Mammary epithelial cell (primary cell): ENCODE measurements around the gene SLC38A9.
"Not testable (repeated sequence)": the region's sequence is repeated elsewhere in the genome, so short reads cannot be mapped to it uniquely, and the experiment has no call there.

Source experiments
- EZH2 ChIP-seq: IDR thresholded peaks from 2 replicates; pipeline ENCODE4 v1.6.1; 2012; ENCODE audit warnings: low read length, inconsistent platforms, borderline replicate concordance
- TF ChIP-seq, protein P1 (sequence below), 2 donors: IDR thresholded peaks in 1 of 2; conservative IDR thresholded peaks in 1 of 2; 2 replicates each; pipeline ENCODE4 v1.5.1; 2011 to 2012; ENCODE audit warnings: inconsistent platforms in 2 of 2, low read length in 2 of 2, mild to moderate bottlenecking in 2 of 2, control low read depth in 1 of 2, low read depth in 1 of 2; ENCODE audit not compliant: insufficient read depth in 1 of 2; ENCODE audit errors: extremely low read depth in 1 of 2

- TF ChIP-seq, protein P1, sequence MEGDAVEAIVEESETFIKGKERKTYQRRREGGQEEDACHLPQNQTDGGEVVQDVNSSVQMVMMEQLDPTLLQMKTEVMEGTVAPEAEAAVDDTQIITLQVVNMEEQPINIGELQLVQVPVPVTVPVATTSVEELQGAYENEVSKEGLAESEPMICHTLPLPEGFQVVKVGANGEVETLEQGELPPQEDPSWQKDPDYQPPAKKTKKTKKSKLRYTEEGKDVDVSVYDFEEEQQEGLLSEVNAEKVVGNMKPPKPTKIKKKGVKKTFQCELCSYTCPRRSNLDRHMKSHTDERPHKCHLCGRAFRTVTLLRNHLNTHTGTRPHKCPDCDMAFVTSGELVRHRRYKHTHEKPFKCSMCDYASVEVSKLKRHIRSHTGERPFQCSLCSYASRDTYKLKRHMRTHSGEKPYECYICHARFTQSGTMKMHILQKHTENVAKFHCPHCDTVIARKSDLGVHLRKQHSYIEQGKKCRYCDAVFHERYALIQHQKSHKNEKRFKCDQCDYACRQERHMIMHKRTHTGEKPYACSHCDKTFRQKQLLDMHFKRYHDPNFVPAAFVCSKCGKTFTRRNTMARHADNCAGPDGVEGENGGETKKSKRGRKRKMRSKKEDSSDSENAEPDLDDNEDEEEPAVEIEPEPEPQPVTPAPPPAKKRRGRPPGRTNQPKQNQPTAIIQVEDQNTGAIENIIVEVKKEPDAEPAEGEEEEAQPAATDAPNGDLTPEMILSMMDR (conservative IDR thresholded peaks at IDR 0.05 in 1 of 2, IDR thresholded peaks at IDR 0.05 in 1 of 2; ENCODE audit: extremely low read depth in 1 of 2, insufficient read depth in 1 of 2, low read depth in 1 of 2, low read length in 2 of 2) = not testable (repeated sequence)
- TF ChIP-seq EZH2 = not testable (repeated sequence)
Measured at GRCh38 chr5:55696704-55697103, 15.4 kb downstream of the SLC38A9 start.
